H1 (cell line): ENCODE measurements around the gene SOCS6. TPM values are rescaled to one million over a fixed set of nuclear protein-coding genes. Genes with fewer than 3 reads are reported as not detected.

Source experiments
- CTCF ChIA-PET: fragments of 300-600 bp; sonication (Branson Sonifier 250); formaldehyde crosslinking; loops from one replicate; lab custom pipeline; 2021; ENCODE audit not compliant: partially characterized antibody; lab: Charles Lee
- POLR2A ChIA-PET: fragments of 300-600 bp; sonication (Branson Sonifier 250); formaldehyde crosslinking; loops from one replicate; lab custom pipeline; 2021; ENCODE audit warnings: inconsistent platforms; ENCODE audit not compliant: partially characterized antibody; lab: Charles Lee
- DNase-seq, 2 experiments: peaks; one replicate each; pipeline versions ENCODE4 v3.0.0 to v3.0.0-alpha.2; 2010 to 2022; ENCODE audit warnings: low spot score in 2 of 2, low read depth in 1 of 2, mixed read lengths in 1 of 2
- FAIRE-seq: peaks from 2 replicates; lab custom pipeline; 2011; peaks lifted over from hg19 to GRCh38; lab: Jason Lieb, UNC
- H2AFZ ChIP-seq: 2 replicates; pipeline ENCODE4 v1.8.1; 2012; ENCODE audit warnings: low read length, inconsistent platforms
- H2AK5ac ChIP-seq: 2 replicates; pipeline ENCODE4 v1.6.1; 2013; ENCODE audit warnings: low read depth, low read length
- H2BK120ac ChIP-seq: replicated peaks from 2 replicates; pipeline ENCODE3; 2013; ENCODE audit warnings: low read depth, low read length, inconsistent platforms
- H2BK12ac ChIP-seq: 2 replicates; pipeline ENCODE4 v1.6.1; 2013; ENCODE audit warnings: low read depth, low read length
- H2BK15ac ChIP-seq: 2 replicates; pipeline ENCODE4 v1.6.1; 2013; ENCODE audit warnings: low read length
- H2BK20ac ChIP-seq: 2 replicates; pipeline ENCODE4 v1.6.1; 2013; ENCODE audit warnings: low read length
- H2BK5ac ChIP-seq: 2 replicates; pipeline ENCODE4 v1.6.1; 2013; ENCODE audit warnings: low read depth, low read length
- H3K14ac ChIP-seq: 2 replicates; pipeline ENCODE4 v1.6.1; 2013; ENCODE audit warnings: inconsistent platforms; ENCODE audit not compliant: insufficient read length
- H3K18ac ChIP-seq: 2 replicates; pipeline ENCODE4 v1.6.1; 2013; ENCODE audit warnings: low read length; ENCODE audit errors: extremely low read depth
- H3K23ac ChIP-seq: 2 replicates; pipeline ENCODE4 v1.6.1; 2013; ENCODE audit warnings: inconsistent platforms; ENCODE audit not compliant: insufficient read length
- H3K23me2 ChIP-seq: 2 replicates; pipeline ENCODE4 v1.6.1; 2013; ENCODE audit warnings: low read depth, low read length
- H3K27ac ChIP-seq: 2 replicates; pipeline ENCODE4 v1.6.1; 2011; ENCODE audit warnings: low read depth, low read length, inconsistent platforms
- H3K27me3 ChIP-seq, 4 experiments: replicated peaks in 1 of 4; 1 replicate in 1 of 4; 2 replicates in 3 of 4; pipeline versions ENCODE4 v1.6.1 to v1.8.1; 2011 to 2013; ENCODE audit warnings: low read length in 3 of 4, mild to moderate bottlenecking in 3 of 4, inconsistent platforms in 2 of 4, mixed read lengths in 2 of 4, moderate library complexity in 1 of 4; ENCODE audit not compliant: control insufficient read depth in 3 of 4, insufficient read depth in 3 of 4; ENCODE audit errors: extremely low read depth in 1 of 4
- H3K36me3 ChIP-seq, 4 experiments: 2 replicates each; pipeline versions ENCODE4 v1.6.1 to v1.8.1; 2011 to 2013; ENCODE audit warnings: mild to moderate bottlenecking in 4 of 4, low read length in 3 of 4, moderate library complexity in 2 of 4, control low read depth in 1 of 4, inconsistent platforms in 1 of 4; ENCODE audit not compliant: insufficient read depth in 4 of 4, control insufficient read depth in 2 of 4
- H3K4ac ChIP-seq: replicated peaks from 2 replicates; pipeline ENCODE3; 2013; ENCODE audit warnings: low read length, low read depth, mixed read lengths, inconsistent platforms; ENCODE audit not compliant: insufficient read length
- H3K4me1 ChIP-seq, 4 experiments: replicated peaks in 1 of 4; 1 replicate in 1 of 4; 2 replicates in 3 of 4; pipeline versions ENCODE4 v1.6.1 to v1.8.1; 2011 to 2013; ENCODE audit warnings: low read length in 3 of 4, inconsistent platforms in 2 of 4, mixed read lengths in 1 of 4; ENCODE audit not compliant: insufficient read depth in 4 of 4, control insufficient read depth in 3 of 4
- H3K4me2 ChIP-seq, 2 experiments: 2 replicates each; pipeline versions ENCODE4 v1.6.1 to v1.8.1; 2011 to 2013; ENCODE audit warnings: low read depth in 2 of 2, low read length in 2 of 2, control low read depth in 1 of 2, inconsistent platforms in 1 of 2, mild to moderate bottlenecking in 1 of 2; ENCODE audit not compliant: insufficient read depth in 1 of 2
- H3K4me3 ChIP-seq, 4 experiments: fragments of 200-600, 300-600 bp in 1 of 4; sonication (generic), shearing (Covaris generic), sonication (Bioruptor Twin) in 1 of 4; 2 replicates each; pipeline versions ENCODE4 v1.5.1 to v1.8.1; 2011 to 2016; ENCODE audit warnings: low read length in 4 of 4, low read depth in 3 of 4, control low read depth in 2 of 4, inconsistent platforms in 2 of 4, mild to moderate bottlenecking in 2 of 4, mixed read lengths in 1 of 4, moderate library complexity in 1 of 4; ENCODE audit not compliant: insufficient read depth in 2 of 4; ENCODE audit errors: extremely low read depth in 1 of 4
- H3K56ac ChIP-seq: replicated peaks from 2 replicates; pipeline ENCODE3; 2013; ENCODE audit warnings: low read depth, mild to moderate bottlenecking, mixed read lengths, low read length, inconsistent platforms; ENCODE audit not compliant: insufficient read length
- H3K79me1 ChIP-seq: 2 replicates; pipeline ENCODE4 v1.6.1; 2013; ENCODE audit warnings: low read depth, low read length, control low read depth
- H3K79me2 ChIP-seq, 2 experiments: 2 replicates each; pipeline versions ENCODE4 v1.6.1 to v1.8.1; 2012 to 2013; ENCODE audit warnings: low read length in 2 of 2, mild to moderate bottlenecking in 2 of 2, inconsistent platforms in 1 of 2; ENCODE audit not compliant: insufficient read depth in 2 of 2, control insufficient read depth in 1 of 2
- H3K9ac ChIP-seq, 4 experiments: replicated peaks in 1 of 4; 1 replicate in 1 of 4; 2 replicates in 3 of 4; pipeline versions ENCODE4 v1.6.1 to v1.8.1; 2011 to 2013; ENCODE audit warnings: low read depth in 3 of 4, low read length in 3 of 4, control low read depth in 2 of 4, mild to moderate bottlenecking in 2 of 4, moderate library complexity in 2 of 4, inconsistent platforms in 1 of 4; ENCODE audit errors: extremely low read depth in 1 of 4
- H3K9me3 ChIP-seq, 2 experiments: 2 replicates each; pipeline versions ENCODE4 v1.6.1 to v1.8.1; 2012 to 2013; ENCODE audit warnings: mild to moderate bottlenecking in 2 of 2, moderate library complexity in 2 of 2, control low read depth in 1 of 2, inconsistent platforms in 1 of 2, low read depth in 1 of 2, low read length in 1 of 2, mixed read lengths in 1 of 2; ENCODE audit not compliant: insufficient read depth in 2 of 2
- H4K20me1 ChIP-seq, 2 experiments: replicated peaks in 1 of 2; 2 replicates each; pipeline versions ENCODE3 to v1.8.1; 2011 to 2013; ENCODE audit warnings: inconsistent platforms in 2 of 2, low read length in 2 of 2, mild to moderate bottlenecking in 1 of 2; ENCODE audit not compliant: insufficient read depth in 2 of 2, control insufficient read depth in 1 of 2
- H4K5ac ChIP-seq: 2 replicates; pipeline ENCODE4 v1.6.1; 2013; ENCODE audit warnings: low read length, low read depth, mixed read lengths, inconsistent platforms; ENCODE audit not compliant: insufficient read length
- H4K8ac ChIP-seq: 2 replicates; pipeline ENCODE4 v1.8.0; 2013; ENCODE audit warnings: mild to moderate bottlenecking, moderate library complexity, low read length, inconsistent platforms; ENCODE audit not compliant: insufficient read depth; ENCODE audit errors: extremely low read depth
- H4K91ac ChIP-seq: replicated peaks from 2 replicates; pipeline ENCODE3; 2013; ENCODE audit warnings: low read length, mixed read lengths, inconsistent platforms; ENCODE audit not compliant: insufficient read length
- BCL11A ChIP-seq, 2 experiments: IDR thresholded peaks; one replicate each; pipeline ENCODE4 v1.6.1; 2011; ENCODE audit warnings: low read depth in 2 of 2, low read length in 2 of 2, mild to moderate bottlenecking in 2 of 2
- CBX5 ChIP-seq: fragments of 300-800, 300-1000 bp; sonication (generic); IDR thresholded peaks from 2 replicates; pipeline ENCODE4 v1.7.1; 2016; ENCODE audit warnings: antibody characterized with exemption, low read length, low read depth
- FOSL1 ChIP-seq: IDR thresholded peaks from 2 replicates; pipeline ENCODE4 v1.6.1; 2011; ENCODE audit warnings: mild to moderate bottlenecking, low read depth, low read length, moderate library complexity; ENCODE audit not compliant: insufficient read depth
- HDAC2 ChIP-seq, 2 experiments: fragments of 300-600 bp in 1 of 2; sonication (generic) in 1 of 2; IDR thresholded peaks; 2 replicates each; pipeline ENCODE4 v1.6.1; 2011 to 2012; ENCODE audit warnings: low read depth in 2 of 2, low read length in 2 of 2, mild to moderate bottlenecking in 2 of 2, moderate library complexity in 2 of 2, borderline replicate concordance in 1 of 2, inconsistent platforms in 1 of 2
- HDAC6 ChIP-seq: IDR thresholded peaks from one replicate; pipeline ENCODE4 v1.7.1; 2012; ENCODE audit warnings: low read depth, mild to moderate bottlenecking, inconsistent platforms, low read length, moderate library complexity
- KDM4A ChIP-seq: IDR thresholded peaks from one replicate; pipeline ENCODE4 v1.7.1; 2012; ENCODE audit warnings: low read depth, mild to moderate bottlenecking, moderate library complexity, low read length, inconsistent platforms; ENCODE audit not compliant: severe bottlenecking
- KDM5A ChIP-seq: fragments of 200-600 bp; IDR thresholded peaks from 2 replicates; pipeline ENCODE4 v1.7.1; 2012; ENCODE audit warnings: mild to moderate bottlenecking, low read length, inconsistent platforms, mixed read lengths
- MAX ChIP-seq: IDR thresholded peaks from 2 replicates; pipeline ENCODE4 v1.6.1; 2012; ENCODE audit warnings: inconsistent platforms
- POLR2A ChIP-seq, 2 experiments: IDR thresholded peaks; 1 replicate in 1 of 2; 2 replicates in 1 of 2; pipeline ENCODE4 v1.6.1; 2011; ENCODE audit warnings: low read depth in 2 of 2, low read length in 2 of 2, mild to moderate bottlenecking in 2 of 2; ENCODE audit errors: control extremely low read depth in 1 of 2
- POU5F1 ChIP-seq: IDR thresholded peaks from 2 replicates; pipeline ENCODE4 v1.6.1; 2011; ENCODE audit warnings: low read depth, mild to moderate bottlenecking, low read length, moderate library complexity
- RBBP5 ChIP-seq: IDR thresholded peaks from 2 replicates; pipeline ENCODE4 v1.7.1; 2012; ENCODE audit warnings: low read depth, mild to moderate bottlenecking, inconsistent platforms, low read length, moderate library complexity, borderline replicate concordance
- YY1 ChIP-seq: IDR thresholded peaks from 2 replicates; pipeline ENCODE4 v1.6.1; 2011; ENCODE audit warnings: low read depth, mild to moderate bottlenecking, low read length
- WGBS, 2 experiments: shearing (Covaris generic) in 1 of 2; methylation state at CpG; one replicate each; pipeline versions ENCODE4 v1.1.6 to v1.1.7; 2013 to 2015; ENCODE audit warnings: low lambda C conversion rate in 2 of 2, mixed read lengths in 2 of 2, inconsistent platforms in 1 of 2, low coverage in 1 of 2, missing lambda C conversion rate in 1 of 2; ENCODE audit not compliant: insufficient replicate concordance in 2 of 2, insufficient coverage in 1 of 2, insufficient read length in 1 of 2; ENCODE audit errors: extremely low coverage in 1 of 2, missing lambda C conversion rate in 1 of 2; 5-methylcytosine and 5-hydroxymethylcytosine counted together
- polyA plus RNA-seq, 7 experiments: library from polyadenylated mRNA; depleted of rRNA in 3 of 7; stranded (reverse) in 5 of 7; unstranded in 2 of 7; fragments of >200 nt in 5 of 7; fragments of 200-250 nt in 2 of 7; gene quantifications; 1 replicate in 5 of 7; 2 replicates in 1 of 7; 4 replicates in 1 of 7; pipeline versions ENCODE4 v1.2.1 to v1.2.3, GENCODE V29; 2011 to 2013; ENCODE audit warnings: missing spikeins in 2 of 7, mixed read lengths in 2 of 7
- total RNA-seq: library from RNA; stranded (reverse); fragmentation: NEBNext Ultra II Directional; extraction: Animal tissue kit (Norgen Biotek cat#: 25700); gene quantifications from 2 replicates; pipeline ENCODE4 v1.2.1, GENCODE V29; 2021
- TF ChIP-seq, protein P1 (sequence below): IDR thresholded peaks from 2 replicates; pipeline ENCODE4 v1.6.1; 2011; ENCODE audit warnings: low read depth, mild to moderate bottlenecking, low read length; ENCODE audit not compliant: insufficient read depth

Gene SOCS6
- total and polyA plus RNA-seq, 2 of the 8 experiments (the other 6 are each of a cell fraction or from before 2014, with no cell fraction given): 9.1 to 22.9 TPM

- DNase-seq (no peak), FAIRE-seq (no peak)
- Histone ChIP-seq H2BK20ac (no peak overlapping the region), H3K56ac (no peak overlapping the region), H4K8ac (no peak overlapping the region), H3K23ac (no peak overlapping the region), H2BK15ac (no peak overlapping the region), H3K36me3 (no peaks in the 10 kb centered on the region), H4K91ac (no peak overlapping the region), H4K20me1 (no peaks in the 10 kb centered on the region), H3K9ac (no peak overlapping the region), H2AFZ (no peak overlapping the region), H3K18ac (no peak overlapping the region), H3K4me1 (no peaks in the 10 kb centered on the region), H2BK12ac (no peak overlapping the region), H3K9me3 (peaks cover 0 to 4% of the 10 kb centered on the region in 2 experiments; a peak in 2 of 4 replicates), H3K27me3 (no peaks in the 10 kb centered on the region), H3K79me1 (no peaks in the 10 kb centered on the region), H2AK5ac (no peak overlapping the region), H3K23me2 (no peaks in the 10 kb centered on the region), H4K5ac (no peak overlapping the region), H3K14ac (no peak overlapping the region), H3K4ac (no peak overlapping the region), H3K4me2 (no peak overlapping the region), H2BK120ac (no peak overlapping the region), H3K4me3 (no peak overlapping the region), H3K27ac (no peak overlapping the region), H2BK5ac (no peak overlapping the region), H3K79me2 (no peaks in the 10 kb centered on the region)
- ChIA-PET POLR2A (interaction anchor here (0.7 kb wide), 1 partner anchor 111 kb away, joined by 3 read pairs; no protein-coding TSS in a partner anchor), CTCF (interaction anchor here (1.2 kb wide), 1 partner anchor 75 kb away, joined by 3 read pairs; no protein-coding TSS in a partner anchor)
- 93% methylated on average over 6 of the region's 6 CpGs; no CpG with 5 or more reads in 1 of the 2 experiments for WGBS, 2 experiments
- TF ChIP-seq KDM4A: no peak
- no peak for TF ChIP-seq POLR2A (IDR thresholded peaks at IDR 0.05; ENCODE audit: control extremely low read depth in 1 of 2, low read depth in 2 of 2, low read length in 2 of 2)
- TF ChIP-seq, protein P1, sequence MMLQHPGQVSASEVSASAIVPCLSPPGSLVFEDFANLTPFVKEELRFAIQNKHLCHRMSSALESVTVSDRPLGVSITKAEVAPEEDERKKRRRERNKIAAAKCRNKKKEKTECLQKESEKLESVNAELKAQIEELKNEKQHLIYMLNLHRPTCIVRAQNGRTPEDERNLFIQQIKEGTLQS: no peak
- TF ChIP-seq RBBP5: no peak
- TF ChIP-seq KDM5A: no peak
- TF ChIP-seq BCL11A (IDR thresholded peaks at IDR 0.05; ENCODE audit: low read depth in 2 of 2, low read length in 2 of 2): no peak
- no peak for TF ChIP-seq HDAC2 (IDR thresholded peaks at IDR 0.05; ENCODE audit: borderline replicate concordance in 1 of 2, low read depth in 2 of 2, low read length in 2 of 2)
- TF ChIP-seq HDAC6: no peak
- no peak for TF ChIP-seq POU5F1
- TF ChIP-seq CBX5: no peak
- TF ChIP-seq MAX: no peak
- no peak for TF ChIP-seq FOSL1
- no peak for TF ChIP-seq YY1
These were observed 70.2 kb downstream of the SOCS6 start for GRCh38 chr18:70359071-70359470.
